Neural cell (in vitro differentiated cells): Measurements from ENCODE around the gene CYP2W1.

Source experiments
- EP300 ChIP-seq: fragments of 450-650 bp; conservative IDR thresholded peaks from 2 replicates; pipeline ENCODE4 v1.6.1; 2014; ENCODE audit warnings: antibody characterized with exemption, mild to moderate bottlenecking, moderate library complexity; ENCODE audit not compliant: poor library complexity, severe bottlenecking
- EZH2 ChIP-seq: fragments of 200-600, 300-800 bp; shearing (Covaris generic), sonication (generic); IDR thresholded peaks from 2 replicates; pipeline ENCODE4 v1.6.1; 2014; ENCODE audit warnings: antibody characterized with exemption, low read length, borderline replicate concordance, mild to moderate bottlenecking; ENCODE audit not compliant: insufficient read depth, poor library complexity, severe bottlenecking
- POLR2AphosphoS5 ChIP-seq: IDR thresholded peaks from 2 replicates; pipeline ENCODE4 v1.6.1; 2012
- TF ChIP-seq, protein P1 (sequence below): fragments of 450-650 bp; IDR thresholded peaks from 2 replicates; pipeline ENCODE4 v1.5.1; 2014; ENCODE audit warnings: antibody characterized with exemption, mild to moderate bottlenecking, moderate library complexity; ENCODE audit not compliant: poor library complexity, severe bottlenecking

DNA sequence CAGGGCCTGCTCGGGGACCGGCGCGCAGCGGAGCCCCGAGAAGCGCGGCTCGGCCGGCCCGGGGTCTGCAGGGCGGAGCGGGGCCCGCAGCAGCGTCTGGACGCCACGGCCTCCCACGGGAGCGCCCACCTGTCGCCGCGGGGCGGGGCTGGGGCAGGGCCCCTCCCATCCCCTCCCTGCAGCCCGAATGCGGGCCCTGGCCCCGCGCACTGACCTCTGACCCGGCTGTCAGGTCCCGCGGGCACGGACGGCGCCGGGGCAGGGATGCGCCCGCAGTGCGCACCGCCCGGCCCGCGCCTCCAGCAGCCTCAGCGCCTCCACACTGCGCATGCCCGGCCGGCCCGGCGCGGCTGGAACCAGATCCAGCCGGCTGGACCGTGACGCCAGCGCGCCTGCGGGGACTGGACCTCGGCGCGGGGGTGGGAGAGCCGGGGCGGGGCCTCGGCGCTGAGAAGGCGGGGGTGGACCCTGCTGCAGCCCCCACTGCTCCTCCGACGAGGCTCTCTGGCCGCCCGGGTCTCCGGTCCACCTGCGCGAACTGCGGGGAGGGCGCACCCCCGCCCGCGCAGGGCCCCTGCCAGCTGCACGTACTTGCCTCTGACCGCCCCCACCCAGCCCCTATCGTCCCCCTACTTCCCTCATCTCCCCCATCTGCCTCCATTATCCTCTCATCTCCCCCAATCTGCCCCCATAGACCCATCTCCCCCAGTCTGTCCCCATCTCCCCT is 45.2 kb downstream of the CYP2W1 start:
- TF ChIP-seq POLR2AphosphoS5 (peak; percentile 91), EP300 (peak; percentile 48), EZH2 (no peak)
- TF ChIP-seq, protein P1, sequence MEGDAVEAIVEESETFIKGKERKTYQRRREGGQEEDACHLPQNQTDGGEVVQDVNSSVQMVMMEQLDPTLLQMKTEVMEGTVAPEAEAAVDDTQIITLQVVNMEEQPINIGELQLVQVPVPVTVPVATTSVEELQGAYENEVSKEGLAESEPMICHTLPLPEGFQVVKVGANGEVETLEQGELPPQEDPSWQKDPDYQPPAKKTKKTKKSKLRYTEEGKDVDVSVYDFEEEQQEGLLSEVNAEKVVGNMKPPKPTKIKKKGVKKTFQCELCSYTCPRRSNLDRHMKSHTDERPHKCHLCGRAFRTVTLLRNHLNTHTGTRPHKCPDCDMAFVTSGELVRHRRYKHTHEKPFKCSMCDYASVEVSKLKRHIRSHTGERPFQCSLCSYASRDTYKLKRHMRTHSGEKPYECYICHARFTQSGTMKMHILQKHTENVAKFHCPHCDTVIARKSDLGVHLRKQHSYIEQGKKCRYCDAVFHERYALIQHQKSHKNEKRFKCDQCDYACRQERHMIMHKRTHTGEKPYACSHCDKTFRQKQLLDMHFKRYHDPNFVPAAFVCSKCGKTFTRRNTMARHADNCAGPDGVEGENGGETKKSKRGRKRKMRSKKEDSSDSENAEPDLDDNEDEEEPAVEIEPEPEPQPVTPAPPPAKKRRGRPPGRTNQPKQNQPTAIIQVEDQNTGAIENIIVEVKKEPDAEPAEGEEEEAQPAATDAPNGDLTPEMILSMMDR = no peak
